Loucy (cell line): ENCODE data around the gene ACTL7B.

Source experiments
- H2AFZ ChIP-seq: fragments of 200-600 bp; sonication (generic); 2 replicates; pipeline ENCODE4 v1.6.0; 2016; ENCODE audit warnings: antibody characterized with exemption, mild to moderate bottlenecking, low read length, moderate library complexity
- H3F3A ChIP-seq: fragments of 200-600 bp; 2 replicates; pipeline ENCODE4 v1.6.0; 2016; ENCODE audit warnings: antibody characterized with exemption, low read depth, mild to moderate bottlenecking
- H3K27me3 ChIP-seq: fragments of 200-600 bp; sonication (generic); 2 replicates; pipeline ENCODE4 v1.6.1; 2014; ENCODE audit warnings: low read length, mild to moderate bottlenecking; ENCODE audit not compliant: insufficient read depth, poor library complexity, severe bottlenecking
- H3K36me3 ChIP-seq: fragments of 200-600 bp; sonication (generic); 2 replicates; pipeline ENCODE4 v1.6.1; 2016; ENCODE audit warnings: low read length; ENCODE audit not compliant: insufficient read depth
- H3K4me1 ChIP-seq: fragments of 200-600 bp; sonication (generic); 2 replicates; pipeline ENCODE4 v1.5.1; 2014; ENCODE audit warnings: low read length, mild to moderate bottlenecking; ENCODE audit not compliant: insufficient read depth, poor library complexity, severe bottlenecking
- H3K4me2 ChIP-seq: fragments of 200-600 bp; sonication (generic); 2 replicates; pipeline ENCODE4 v1.6.0; 2014; ENCODE audit warnings: antibody characterized with exemption, low read length, low read depth, mild to moderate bottlenecking; ENCODE audit not compliant: poor library complexity, severe bottlenecking
- H3K4me3 ChIP-seq: fragments of 200-600 bp; sonication (generic); 2 replicates; pipeline ENCODE4 v1.5.1; 2014; ENCODE audit warnings: low read length, mild to moderate bottlenecking, mixed read lengths; ENCODE audit not compliant: poor library complexity, severe bottlenecking
- H3K79me2 ChIP-seq: fragments of 200-600 bp; sonication (generic); 2 replicates; pipeline ENCODE4 v1.6.1; 2014; ENCODE audit warnings: low read length; ENCODE audit not compliant: insufficient read depth
- H3K9ac ChIP-seq: fragments of 200-600 bp; sonication (generic); 2 replicates; pipeline ENCODE4 v1.6.0; 2014; ENCODE audit warnings: mild to moderate bottlenecking, low read depth, low read length, moderate library complexity; ENCODE audit not compliant: poor library complexity, severe bottlenecking
- H3K9me2 ChIP-seq: fragments of 200-600 bp; sonication (generic); replicated peaks from 2 replicates; pipeline ENCODE4 v1.6.1; 2016; ENCODE audit warnings: low read depth, low read length, mixed read lengths
- H3K9me3 ChIP-seq: fragments of 200-600 bp; sonication (generic); 2 replicates; pipeline ENCODE4 v1.6.1; 2014; ENCODE audit warnings: mild to moderate bottlenecking, antibody characterized with exemption, low read length, low read depth; ENCODE audit not compliant: insufficient read depth
- H4K20me1 ChIP-seq: fragments of 200-600 bp; sonication (generic); 2 replicates; pipeline ENCODE4 v1.6.0; 2014; ENCODE audit warnings: antibody characterized with exemption, low read length, mild to moderate bottlenecking; ENCODE audit not compliant: insufficient read depth, poor library complexity, severe bottlenecking
- CTCF ChIP-seq: fragments of 200-600 bp; sonication (generic); conservative IDR thresholded peaks from 2 replicates; pipeline ENCODE4 v1.5.1; 2014; ENCODE audit warnings: mild to moderate bottlenecking, antibody characterized with exemption, low read length
- EZH2phosphoT487 ChIP-seq: fragments of 200-600 bp; IDR thresholded peaks from 2 replicates; pipeline ENCODE4 v1.6.1; 2018; ENCODE audit warnings: antibody characterized with exemption, mild to moderate bottlenecking, moderate library complexity, borderline replicate concordance

The ACTL7B gene

GRCh38 chr9:108867829-108868228, 12.0 kb upstream of the ACTL7B start:
- H3F3A ChIP-seq: no peaks in the 10 kb centered on the region
- no peaks in the 10 kb centered on the region for H3K27me3 ChIP-seq
- H4K20me1 ChIP-seq: no peaks in the 10 kb centered on the region
- H3K4me1 ChIP-seq: no peaks in the 10 kb centered on the region
- no peak overlapping the region for H3K9ac ChIP-seq
- no peaks in the 10 kb centered on the region for H3K79me2 ChIP-seq
- peaks cover 23% of the 10 kb centered on the region; the same call in 1 of the 2 replicates for H3K36me3 ChIP-seq
- no peaks in the 10 kb centered on the region for H3K9me2 ChIP-seq
- no peak overlapping the region for H3K4me2 ChIP-seq
- no peaks in the 10 kb centered on the region for H3K9me3 ChIP-seq
- H2AFZ ChIP-seq: no peak overlapping the region
- H3K4me3 ChIP-seq: no peak overlapping the region
- TF ChIP-seq CTCF (no peak), EZH2phosphoT487 (no peak)

GRCh38 chr9:108867116-108867515, 11.3 kb upstream of the ACTL7B start:
- H3K4me1 ChIP-seq: no peaks in the 10 kb centered on the region
- TF ChIP-seq CTCF: no peak
- TF ChIP-seq EZH2phosphoT487: no peak
- no peak overlapping the region for H3K4me2 ChIP-seq

GRCh38 chr9:108866001-108866420, 10.2 kb upstream of the ACTL7B start:
- H3K4me1 ChIP-seq: no peaks in the 10 kb centered on the region
- H3K4me3 ChIP-seq: no peak overlapping the region
- no peak overlapping the region for H3K4me2 ChIP-seq
- H3K27me3 ChIP-seq: no peaks in the 10 kb centered on the region
- no peaks in the 10 kb centered on the region for H3K9me2 ChIP-seq
- no peaks in the 10 kb centered on the region for H3F3A ChIP-seq
- peaks cover 8% of the 10 kb centered on the region; the same call in 1 of the 2 replicates for H3K36me3 ChIP-seq
- H2AFZ ChIP-seq: no peak overlapping the region
- TF ChIP-seq EZH2phosphoT487 (no peak), CTCF (no peak)
- H3K9me3 ChIP-seq: no peaks in the 10 kb centered on the region
- no peaks in the 10 kb centered on the region for H3K79me2 ChIP-seq
- no peak overlapping the region for H3K9ac ChIP-seq
- H4K20me1 ChIP-seq: no peaks in the 10 kb centered on the region

More at GRCh38 chr9:108867116-108867515, 11.3 kb upstream of the ACTL7B start:
- Histone ChIP-seq H3K79me2 (no peaks in the 10 kb centered on the region), H4K20me1 (no peaks in the 10 kb centered on the region), H3F3A (no peaks in the 10 kb centered on the region), H3K9ac (no peak overlapping the region), H3K9me2 (no peaks in the 10 kb centered on the region), H3K36me3 (peaks cover 19% of the 10 kb centered on the region; the same call in 1 of the 2 replicates), H3K9me3 (no peaks in the 10 kb centered on the region), H3K27me3 (no peaks in the 10 kb centered on the region), H2AFZ (no peak overlapping the region), H3K4me3 (no peak overlapping the region)
